Fibroblast of the aortic adventitia (primary cell): ENCODE data around the gene CLDN7. TPM values are rescaled to one million over a fixed set of nuclear protein-coding genes. Genes with fewer than 3 reads are reported as not detected.

Source experiments
- DNase-seq: peaks from one replicate; pipeline ENCODE4 v3.0.0-alpha.2; 2010; ENCODE audit warnings: low read depth
- H3K4me3 ChIP-seq: 2 replicates; pipeline ENCODE4 v1.5.1; 2011; ENCODE audit warnings: low read depth, mild to moderate bottlenecking, control low read depth, low read length, moderate library complexity
- total RNA-seq: library from RNA; depleted of rRNA; stranded (reverse); fragments of >200 nt; gene quantifications from 2 replicates; pipeline ENCODE4 v1.2.3, GENCODE V29; 2012; ENCODE audit warnings: low replicate concordance
- TF ChIP-seq, protein P1 (sequence below): IDR thresholded peaks from 2 replicates; pipeline ENCODE4 v1.5.1; 2011; ENCODE audit warnings: mild to moderate bottlenecking, low read length, control low read depth, inconsistent platforms; ENCODE audit not compliant: insufficient read depth

The CLDN7 gene, protein sequence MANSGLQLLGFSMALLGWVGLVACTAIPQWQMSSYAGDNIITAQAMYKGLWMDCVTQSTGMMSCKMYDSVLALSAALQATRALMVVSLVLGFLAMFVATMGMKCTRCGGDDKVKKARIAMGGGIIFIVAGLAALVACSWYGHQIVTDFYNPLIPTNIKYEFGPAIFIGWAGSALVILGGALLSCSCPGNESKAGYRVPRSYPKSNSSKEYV
- total RNA-seq = 3.0 TPM in 1 of 2 replicates, not detected in the other

DNA sequence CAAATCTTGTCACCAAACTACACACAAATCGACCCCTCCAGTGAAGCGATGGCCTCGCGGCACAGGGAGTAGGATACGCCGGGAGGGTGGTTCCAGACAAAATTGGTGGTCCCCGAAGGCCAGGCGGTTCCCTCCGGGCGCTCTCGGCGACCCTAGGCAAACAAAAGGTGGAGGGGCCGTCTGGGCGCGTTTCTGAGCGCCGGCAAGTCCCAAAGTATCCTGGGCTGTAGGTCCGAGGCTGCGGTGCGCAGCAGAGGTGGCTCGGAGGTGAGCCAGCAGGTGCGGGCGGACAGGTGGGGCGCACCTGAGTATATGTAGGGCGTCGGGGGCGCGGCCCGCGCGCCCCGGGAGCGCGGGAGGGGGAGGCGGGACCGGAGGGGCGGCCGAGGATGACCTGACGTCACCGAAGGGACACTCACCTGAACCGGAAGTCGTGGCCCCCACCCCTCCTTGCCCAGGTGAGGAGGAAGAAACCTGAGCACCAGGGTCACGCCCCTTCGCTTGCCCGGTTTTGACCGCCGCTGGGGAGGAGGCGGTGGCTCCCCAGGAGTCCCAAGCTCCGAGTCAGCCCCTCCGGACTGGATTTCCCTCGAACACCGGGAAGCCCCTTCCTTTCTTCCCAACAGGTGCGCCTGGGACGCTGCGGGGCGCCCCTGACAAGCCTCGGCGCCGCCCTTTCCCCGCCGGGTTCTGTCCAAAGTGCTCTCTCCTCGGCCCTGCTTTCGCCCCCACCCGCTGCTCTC is at the start of gene CLDN7:
Gene CLDN7, minus strand, starts transcription at position 287 of the 743 bp plus-strand sequence. CDS start 435 bp downstream, outside the sequence.
- DNase-seq = no peak
- TF ChIP-seq, protein P1, sequence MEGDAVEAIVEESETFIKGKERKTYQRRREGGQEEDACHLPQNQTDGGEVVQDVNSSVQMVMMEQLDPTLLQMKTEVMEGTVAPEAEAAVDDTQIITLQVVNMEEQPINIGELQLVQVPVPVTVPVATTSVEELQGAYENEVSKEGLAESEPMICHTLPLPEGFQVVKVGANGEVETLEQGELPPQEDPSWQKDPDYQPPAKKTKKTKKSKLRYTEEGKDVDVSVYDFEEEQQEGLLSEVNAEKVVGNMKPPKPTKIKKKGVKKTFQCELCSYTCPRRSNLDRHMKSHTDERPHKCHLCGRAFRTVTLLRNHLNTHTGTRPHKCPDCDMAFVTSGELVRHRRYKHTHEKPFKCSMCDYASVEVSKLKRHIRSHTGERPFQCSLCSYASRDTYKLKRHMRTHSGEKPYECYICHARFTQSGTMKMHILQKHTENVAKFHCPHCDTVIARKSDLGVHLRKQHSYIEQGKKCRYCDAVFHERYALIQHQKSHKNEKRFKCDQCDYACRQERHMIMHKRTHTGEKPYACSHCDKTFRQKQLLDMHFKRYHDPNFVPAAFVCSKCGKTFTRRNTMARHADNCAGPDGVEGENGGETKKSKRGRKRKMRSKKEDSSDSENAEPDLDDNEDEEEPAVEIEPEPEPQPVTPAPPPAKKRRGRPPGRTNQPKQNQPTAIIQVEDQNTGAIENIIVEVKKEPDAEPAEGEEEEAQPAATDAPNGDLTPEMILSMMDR = no peak
- H3K4me3 ChIP-seq = peak within 1 kb of the TSS; percentile 22

DNA sequence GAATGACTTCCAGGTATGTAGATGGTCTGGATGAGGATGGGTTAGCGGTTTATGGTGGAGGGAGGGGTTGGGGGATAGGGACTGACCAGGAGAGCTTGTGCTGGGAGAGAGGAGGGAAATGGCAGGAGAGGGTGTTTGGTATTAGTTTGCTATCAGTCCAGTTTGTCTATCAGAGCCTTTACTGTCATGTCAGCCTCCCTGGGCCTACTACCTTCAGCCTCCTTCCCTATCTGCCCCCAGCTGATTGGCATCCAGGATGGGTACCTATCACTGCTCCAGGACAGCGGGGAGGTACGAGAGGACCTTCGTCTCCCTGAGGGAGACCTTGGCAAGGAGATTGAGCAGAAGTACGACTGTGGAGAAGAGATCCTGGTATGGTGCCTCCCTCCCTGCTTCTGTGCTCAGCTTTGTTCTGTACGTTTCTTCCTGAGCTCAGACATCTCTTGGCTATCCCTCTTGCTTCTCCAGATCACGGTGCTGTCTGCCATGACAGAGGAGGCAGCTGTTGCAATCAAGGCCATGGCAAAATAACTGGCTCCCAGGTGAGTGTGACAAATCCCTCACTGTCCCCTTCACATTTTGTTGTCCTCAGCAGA is 48.9 kb upstream of the CLDN7 start:
- H3K4me3 ChIP-seq = no peak overlapping the region
- TF ChIP-seq, protein P1 = no peak
- no peak for DNase-seq

DNA sequence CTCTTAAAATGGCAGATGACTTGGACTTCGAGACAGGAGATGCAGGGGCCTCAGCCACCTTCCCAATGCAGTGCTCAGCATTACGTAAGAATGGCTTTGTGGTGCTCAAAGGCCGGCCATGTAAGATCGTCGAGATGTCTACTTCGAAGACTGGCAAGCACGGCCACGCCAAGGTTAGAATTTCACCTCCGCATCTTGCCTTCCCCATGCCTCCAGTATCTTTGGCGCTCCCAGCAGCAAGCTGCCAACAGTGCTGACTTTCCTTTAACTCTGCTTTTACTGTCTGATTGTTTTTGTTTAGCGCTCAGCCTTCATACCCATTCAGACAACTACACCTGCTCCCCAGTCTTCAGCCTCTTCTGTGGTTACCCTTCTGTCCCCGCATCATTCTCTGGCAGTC is 47.4 kb upstream of the CLDN7 start:
- TF ChIP-seq, protein P1 = no peak
- peak overlapping the region; percentile 91 for H3K4me3 ChIP-seq
- DNase-seq = no peak

DNA sequence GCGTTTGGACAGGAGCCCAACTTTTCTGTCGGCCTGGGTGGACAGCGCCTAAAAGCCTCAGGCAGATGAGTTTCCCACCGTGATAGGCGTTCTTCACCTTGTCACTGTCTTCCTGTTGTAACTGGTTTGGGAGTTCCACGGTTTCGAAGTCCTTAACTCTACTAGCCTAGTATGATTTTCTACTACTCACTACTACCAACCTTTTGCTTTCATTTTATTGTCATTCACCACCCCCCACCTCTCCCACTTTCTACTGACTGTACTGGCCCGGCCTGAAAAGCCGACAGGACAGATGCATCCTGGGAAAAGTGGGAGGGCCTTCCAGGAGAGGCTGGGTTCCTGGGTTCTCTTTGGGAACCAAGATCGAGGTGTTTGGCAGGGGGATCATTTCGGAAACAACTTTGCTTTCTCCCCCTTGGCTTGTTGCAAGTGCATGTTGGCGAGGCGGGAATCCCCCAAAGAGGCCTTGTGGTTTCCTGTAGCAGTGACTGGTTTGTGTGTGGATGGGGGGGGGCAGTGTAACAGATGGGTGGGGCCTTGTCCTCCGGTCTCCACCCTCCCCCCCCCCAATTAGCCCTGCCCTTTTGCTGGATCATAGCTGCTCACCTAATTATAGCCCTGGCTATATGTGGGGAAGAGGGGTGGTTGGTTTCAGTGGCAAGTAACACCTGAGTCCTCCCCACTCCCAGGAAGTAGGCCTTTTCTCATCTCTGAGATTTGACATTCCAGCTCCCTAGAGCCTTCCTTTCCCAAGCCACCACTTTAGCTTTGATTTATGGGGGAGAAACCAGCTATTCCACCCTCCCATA is 46.6 kb upstream of the CLDN7 start:
- DNase-seq = peak; percentile 84
- TF ChIP-seq, protein P1 = no peak

DNA sequence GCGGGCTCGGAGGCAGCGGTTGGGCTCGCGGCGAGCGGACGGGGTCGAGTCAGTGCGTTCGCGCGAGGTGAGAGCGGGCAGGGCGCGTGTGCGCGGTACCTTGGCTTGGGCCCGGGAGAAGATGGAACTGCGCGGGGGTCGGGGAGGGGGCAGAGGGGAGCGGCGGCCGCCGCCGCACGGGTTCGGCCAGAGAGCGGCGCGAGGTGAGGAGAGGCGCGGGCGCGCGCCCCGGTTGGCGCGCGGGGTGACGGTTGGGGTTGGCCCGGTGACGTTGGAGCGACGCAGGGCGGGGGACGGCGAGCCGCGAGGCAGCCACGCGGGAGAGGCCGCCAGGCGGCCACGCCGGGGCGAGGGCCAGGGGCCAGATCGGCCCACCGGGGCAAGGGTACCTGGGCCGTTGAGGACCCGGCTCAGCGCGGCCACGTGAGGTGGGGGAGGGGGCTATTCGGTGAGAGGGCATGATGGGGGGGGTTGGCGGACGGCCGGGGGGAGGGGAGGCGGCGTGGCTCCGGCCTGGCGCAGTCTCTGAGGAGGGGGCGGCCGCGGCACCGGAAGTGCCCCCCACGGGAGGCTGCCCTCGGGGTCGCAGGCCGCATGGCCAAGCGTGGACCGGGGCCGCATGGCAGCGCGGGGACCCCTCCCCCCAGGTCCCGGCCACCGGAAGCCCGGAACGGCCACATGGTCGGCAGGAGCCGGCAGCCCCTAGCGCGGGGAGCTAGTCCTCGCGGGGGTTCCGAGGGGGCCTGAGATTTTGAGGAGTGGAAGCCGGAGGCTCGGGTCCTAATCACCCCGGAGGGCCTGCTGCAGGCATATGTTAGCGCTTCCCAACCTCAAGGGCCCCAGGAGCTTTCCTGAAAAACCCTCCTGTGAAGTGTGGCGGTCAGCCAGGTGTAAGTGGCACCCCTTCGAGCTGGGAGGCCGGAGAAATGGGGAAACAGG is 45.7 kb upstream of the CLDN7 start:
- TF ChIP-seq, protein P1 = no peak
- DNase-seq = peak; percentile 34
- peak overlapping the region; percentile 91 for H3K4me3 ChIP-seq

More for the DNA sequence above, 46.6 kb upstream of the CLDN7 start:
- H3K4me3 ChIP-seq = peak overlapping the region; percentile 91
